Measurements from ENCODE around the gene DCUN1D4. TPM values are rescaled to one million over a fixed set of nuclear protein-coding genes. Genes with fewer than 3 reads are reported as not detected.

DCUN1D4 gene
- polyA plus RNA-seq, 1 of the 3 experiments (the other 2 are of a cell fraction): 42.9 TPM

DNA sequence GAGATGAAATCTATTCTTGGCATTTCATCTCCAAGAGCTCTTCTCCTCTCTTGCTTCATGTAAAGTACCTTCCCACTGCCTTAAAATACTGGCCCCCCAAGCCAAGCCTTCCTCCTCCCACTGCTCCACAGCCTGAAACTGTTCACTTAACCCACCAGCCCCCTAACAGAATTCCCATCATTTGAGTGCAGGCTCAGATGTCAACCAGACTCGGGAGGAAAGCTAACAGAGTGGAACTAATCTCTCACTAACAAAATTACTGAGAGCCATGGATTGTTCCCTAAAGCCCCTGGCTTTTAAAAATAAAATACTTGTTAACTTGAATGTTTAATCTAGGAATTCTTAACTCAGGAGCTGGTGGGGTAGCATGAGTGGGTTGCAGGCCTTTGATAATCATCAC, 7.1 kb upstream of the DCUN1D4 start:
- Histone ChIP-seq H3K9ac (no peak overlapping the region), H3K4me3 (ENCODE audit: low read depth in 2 of 2, low read length in 1 of 2) (no peak overlapping the region), H3K4me2 (no peak overlapping the region), H3K4me1 (ENCODE audit: control insufficient read depth in 1 of 2, insufficient read depth in 2 of 2, low read depth in 1 of 2, low read length in 1 of 2) (peaks cover 5 to 10% of the 10 kb centered on the region in 2 experiments; a peak in 3 of 4 replicates), H2AFZ (ENCODE audit: low read depth) (peak overlapping the region; percentile 69; the same call in 1 of the 2 replicates), H4K20me1 (ENCODE audit: insufficient read depth) (no peaks in the 10 kb centered on the region), H3K36me3 (replicated peaks in 1 of 2; ENCODE audit: control insufficient read depth in 1 of 2, insufficient read depth in 2 of 2, low read length in 1 of 2) (no peaks in the 10 kb centered on the region), H3F3A (replicated peaks; ENCODE audit: insufficient read depth) (no peaks in the 10 kb centered on the region), H3K27ac (ENCODE audit: low read depth in 2 of 2, low read length in 1 of 2) (no peak overlapping the region), H3K79me2 (ENCODE audit: insufficient read depth) (no peaks in the 10 kb centered on the region), H3K9me2 (no peaks in the 10 kb centered on the region), H3K9me3 (no peaks in the 10 kb centered on the region), H3K27me3 (ENCODE audit: insufficient read depth) (no peaks in the 10 kb centered on the region)
- TF ChIP-seq RAD21 (IDR thresholded peaks at IDR 0.05; ENCODE audit: low read length) (no peak), TCF12 (IDR thresholded peaks at IDR 0.05) (no peak), NFIC (IDR thresholded peaks at IDR 0.05; ENCODE audit: borderline replicate concordance) (no peak), RFX5 (IDR thresholded peaks at IDR 0.05; ENCODE audit: low read length) (no peak), TEAD4 (IDR thresholded peaks at IDR 0.05; ENCODE audit: borderline replicate concordance, insufficient read depth) (no peak), MEF2A (IDR thresholded peaks at IDR 0.05; ENCODE audit: borderline replicate concordance, low read depth) (no peak), JUND (IDR thresholded peaks at IDR 0.05) (no peak), GATA2 (CRISPR knock-in tag; IDR thresholded peaks at IDR 0.05) (0 out of 2 replicates have a peak, but pooled peaks have one; percentile 17), CHD2 (IDR thresholded peaks at IDR 0.05; ENCODE audit: low read length, partially characterized antibody) (peak; percentile 38), EP300 (IDR thresholded peaks at IDR 0.05; ENCODE audit: borderline replicate concordance in 1 of 2, low read depth in 1 of 2, low read length in 1 of 2) (no peak), RXRA (IDR thresholded peaks at IDR 0.05; ENCODE audit: borderline replicate concordance, low read depth) (no peak), NRF1 (IDR thresholded peaks at IDR 0.05; ENCODE audit: low read depth, low read length) (no peak), EZH2phosphoT487 (IDR thresholded peaks at IDR 0.05; ENCODE audit: borderline replicate concordance, low read depth) (no peak), FOXJ3 (CRISPR knock-in tag; IDR thresholded peaks at IDR 0.05) (no peak), RCOR1 (IDR thresholded peaks at IDR 0.05; ENCODE audit: low read length) (peak; percentile 84), USF2 (IDR thresholded peaks at IDR 0.05; ENCODE audit: borderline replicate concordance, low read depth, low read length) (no peak), SMC3 (IDR thresholded peaks at IDR 0.05; ENCODE audit: low read depth, low read length) (no peak), USF1 (IDR thresholded peaks at IDR 0.05; ENCODE audit: borderline replicate concordance, low read depth) (no peak)
- TF ChIP-seq, protein P1, sequence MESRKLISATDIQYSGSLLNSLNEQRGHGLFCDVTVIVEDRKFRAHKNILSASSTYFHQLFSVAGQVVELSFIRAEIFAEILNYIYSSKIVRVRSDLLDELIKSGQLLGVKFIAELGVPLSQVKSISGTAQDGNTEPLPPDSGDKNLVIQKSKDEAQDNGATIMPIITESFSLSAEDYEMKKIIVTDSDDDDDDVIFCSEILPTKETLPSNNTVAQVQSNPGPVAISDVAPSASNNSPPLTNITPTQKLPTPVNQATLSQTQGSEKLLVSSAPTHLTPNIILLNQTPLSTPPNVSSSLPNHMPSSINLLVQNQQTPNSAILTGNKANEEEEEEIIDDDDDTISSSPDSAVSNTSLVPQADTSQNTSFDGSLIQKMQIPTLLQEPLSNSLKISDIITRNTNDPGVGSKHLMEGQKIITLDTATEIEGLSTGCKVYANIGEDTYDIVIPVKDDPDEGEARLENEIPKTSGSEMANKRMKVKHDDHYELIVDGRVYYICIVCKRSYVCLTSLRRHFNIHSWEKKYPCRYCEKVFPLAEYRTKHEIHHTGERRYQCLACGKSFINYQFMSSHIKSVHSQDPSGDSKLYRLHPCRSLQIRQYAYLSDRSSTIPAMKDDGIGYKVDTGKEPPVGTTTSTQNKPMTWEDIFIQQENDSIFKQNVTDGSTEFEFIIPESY (IDR thresholded peaks at IDR 0.05; ENCODE audit: borderline replicate concordance, low read depth): no peak
- peak; percentile 62 for DNase-seq
- ChIA-PET POLR2A (no interaction called here), CTCF (interaction anchor here (0.9 to 2.8 kb wide), 3 partner anchors 59 to 190 kb away, joined by 3 to 8 read pairs (median 4); no protein-coding TSS in a partner anchor)
- 14% methylated on average over 1 of the region's 1 CpG for WGBS (ENCODE audit: low lambda C conversion rate)
